H9 (cell line): ENCODE measurements around the gene ZNF768. TPM values are rescaled to one million over a fixed set of nuclear protein-coding genes. Genes with fewer than 3 reads are reported as not detected.

ENCODE experiments used
- DNase-seq: peaks from one replicate; pipeline ENCODE4 v3.0.0-alpha.2; 2017
- H2AFZ ChIP-seq: one replicate; pipeline ENCODE4 v1.6.1; 2013; ENCODE audit warnings: mild to moderate bottlenecking, low read length, control low read depth, moderate library complexity
- H2AK5ac ChIP-seq: 2 replicates; pipeline ENCODE4 v1.6.1; 2013; ENCODE audit warnings: low read length, control low read depth, mixed read lengths; ENCODE audit not compliant: insufficient read length
- H2BK120ac ChIP-seq: one replicate; pipeline ENCODE4 v1.6.1; 2013; ENCODE audit warnings: low read depth, mild to moderate bottlenecking, low read length, control low read depth, inconsistent platforms; ENCODE audit not compliant: poor library complexity, severe bottlenecking
- H2BK12ac ChIP-seq: 2 replicates; pipeline ENCODE4 v1.6.1; 2013; ENCODE audit warnings: low read length, control low read depth, mixed read lengths, low read depth; ENCODE audit not compliant: insufficient read length
- H2BK15ac ChIP-seq: 2 replicates; pipeline ENCODE4 v1.6.1; 2013; ENCODE audit warnings: low read depth, low read length, control low read depth
- H2BK20ac ChIP-seq: one replicate; pipeline ENCODE4 v1.6.1; 2013; ENCODE audit warnings: low read depth, mild to moderate bottlenecking, low read length, control low read depth, inconsistent platforms; ENCODE audit not compliant: poor library complexity, severe bottlenecking
- H2BK5ac ChIP-seq: 2 replicates; pipeline ENCODE4 v1.6.1; 2013; ENCODE audit warnings: low read length, control low read depth, mixed read lengths; ENCODE audit not compliant: insufficient read length
- H3K14ac ChIP-seq: 2 replicates; pipeline ENCODE4 v1.6.1; 2013; ENCODE audit warnings: low read length, control low read depth; ENCODE audit not compliant: insufficient read depth
- H3K18ac ChIP-seq: 2 replicates; pipeline ENCODE4 v1.6.1; 2013; ENCODE audit warnings: low read depth, mild to moderate bottlenecking, mixed read lengths, low read length, control low read depth; ENCODE audit not compliant: insufficient read length
- H3K23ac ChIP-seq: 2 replicates; pipeline ENCODE4 v1.6.1; 2013; ENCODE audit warnings: low read length, control low read depth, mixed read lengths, low read depth; ENCODE audit not compliant: insufficient read length
- H3K23me2 ChIP-seq: 2 replicates; pipeline ENCODE4 v1.6.1; 2013; ENCODE audit warnings: low read depth, mild to moderate bottlenecking, mixed read lengths, low read length, control low read depth; ENCODE audit not compliant: insufficient read length, poor library complexity, severe bottlenecking
- H3K27ac ChIP-seq: 2 replicates; pipeline ENCODE4 v1.5.1; 2013; ENCODE audit warnings: low read length, control low read depth, mixed read lengths, low read depth; ENCODE audit not compliant: insufficient read length
- H3K27me3 ChIP-seq: 2 replicates; pipeline ENCODE4 v1.6.1; 2013; ENCODE audit warnings: low read length, control low read depth, inconsistent platforms; ENCODE audit not compliant: insufficient read depth
- H3K4ac ChIP-seq: 2 replicates; pipeline ENCODE4 v1.6.1; 2013; ENCODE audit warnings: low read depth, mild to moderate bottlenecking, control low read depth, inconsistent platforms, low read length, moderate library complexity
- H3K4me1 ChIP-seq: 2 replicates; pipeline ENCODE4 v1.6.1; 2013; ENCODE audit warnings: low read length, control low read depth, inconsistent platforms; ENCODE audit not compliant: insufficient read depth
- H3K4me2 ChIP-seq: 2 replicates; pipeline ENCODE4 v1.6.1; 2013; ENCODE audit warnings: low read length, control low read depth, mixed read lengths; ENCODE audit not compliant: insufficient read length, insufficient read depth
- H3K56ac ChIP-seq: 2 replicates; pipeline ENCODE4 v1.6.1; 2013; ENCODE audit warnings: low read depth, mild to moderate bottlenecking, mixed read lengths, low read length, control low read depth; ENCODE audit not compliant: insufficient read length
- H3K79me1 ChIP-seq: 2 replicates; pipeline ENCODE4 v1.6.1; 2013; ENCODE audit warnings: low read depth, mild to moderate bottlenecking, moderate library complexity, low read length, control low read depth, inconsistent platforms; ENCODE audit not compliant: insufficient read depth, poor library complexity, severe bottlenecking
- H3K79me2 ChIP-seq: 2 replicates; pipeline ENCODE4 v1.6.1; 2013; ENCODE audit warnings: low read length, control low read depth, inconsistent platforms; ENCODE audit not compliant: insufficient read depth
- H3K9ac ChIP-seq: 2 replicates; pipeline ENCODE4 v1.6.1; 2013; ENCODE audit warnings: low read length, control low read depth, mixed read lengths; ENCODE audit not compliant: insufficient read length; ENCODE audit errors: extremely low read depth
- H3K9me3 ChIP-seq: one replicate; pipeline ENCODE4 v1.6.1; 2013; ENCODE audit warnings: low read depth, low read length, inconsistent platforms; ENCODE audit not compliant: control insufficient read depth
- H3T11ph ChIP-seq: one replicate; pipeline ENCODE4 v1.6.1; 2013; ENCODE audit warnings: mild to moderate bottlenecking, low read length, control low read depth, inconsistent platforms
- H4K20me1 ChIP-seq: one replicate; pipeline ENCODE4 v1.6.1; 2013; ENCODE audit not compliant: control insufficient read depth, insufficient read length, insufficient read depth
- H4K5ac ChIP-seq: 2 replicates; pipeline ENCODE4 v1.6.1; 2013; ENCODE audit warnings: low read depth, mild to moderate bottlenecking, mixed read lengths, low read length, control low read depth; ENCODE audit not compliant: insufficient read length
- H4K8ac ChIP-seq: replicated peaks from 2 replicates; pipeline ENCODE4 v1.6.1; 2013; ENCODE audit warnings: low read length, control low read depth, mixed read lengths, low read depth; ENCODE audit not compliant: insufficient read length
- H4K91ac ChIP-seq: 2 replicates; pipeline ENCODE4 v1.6.1; 2013; ENCODE audit warnings: low read depth, mild to moderate bottlenecking, moderate library complexity, mixed read lengths, low read length, control low read depth; ENCODE audit not compliant: insufficient read length
- H3K27ac Mint-ChIP-seq, 3 experiments: 2 replicates in 2 of 3; 3 replicates in 1 of 3; pipeline ENCODE4 v1.8.0; 2020 to 2021; ENCODE audit warnings: mixed read lengths in 3 of 3, mild to moderate bottlenecking in 1 of 3, moderate library complexity in 1 of 3
- H3K27me3 Mint-ChIP-seq: 2 replicates; pipeline ENCODE4 v1.8.0; 2021; ENCODE audit warnings: low read depth, mild to moderate bottlenecking, moderate library complexity, mixed read lengths
- H3K36me3 Mint-ChIP-seq, 3 experiments: 2 replicates in 2 of 3; 3 replicates in 1 of 3; pipeline ENCODE4 v1.8.0; 2020 to 2021; ENCODE audit warnings: low read depth in 3 of 3, mixed read lengths in 3 of 3; ENCODE audit not compliant: insufficient read depth in 1 of 3
- H3K4me1 Mint-ChIP-seq, 2 experiments: 2 replicates each; pipeline ENCODE4 v1.8.0; 2020; ENCODE audit warnings: mixed read lengths in 2 of 2
- H3K4me3 Mint-ChIP-seq, 2 experiments: 2 replicates in 1 of 2; 3 replicates in 1 of 2; pipeline ENCODE4 v1.8.0; 2020 to 2021; ENCODE audit warnings: mild to moderate bottlenecking in 2 of 2, mixed read lengths in 2 of 2, moderate library complexity in 1 of 2
- H3K9me3 Mint-ChIP-seq, 2 experiments: 2 replicates in 1 of 2; 3 replicates in 1 of 2; pipeline ENCODE4 v1.8.0; 2020; ENCODE audit warnings: mild to moderate bottlenecking in 2 of 2, mixed read lengths in 2 of 2, moderate library complexity in 1 of 2
- CTCF ChIP-seq: fragments of 200-600 bp; sonication (generic); conservative IDR thresholded peaks from 3 replicates; pipeline ENCODE4 v1.8.0; 2021; ENCODE audit warnings: antibody characterized with exemption, mild to moderate bottlenecking
- WGBS: extraction: QIAGEN DNeasy Blood & Tissue Kit; methylation state at CpG from one replicate; pipeline ENCODE4 v1.1.7; 2013; ENCODE audit warnings: missing lambda C conversion rate, low lambda C conversion rate, mixed read lengths; ENCODE audit not compliant: insufficient read length; ENCODE audit errors: extremely low coverage; 5-methylcytosine and 5-hydroxymethylcytosine counted together
- total RNA-seq: library from RNA; stranded (reverse); gene quantifications from 2 replicates; pipeline ENCODE4 v1.2.1, GENCODE V29; 2021

Gene ZNF768
- total RNA-seq, 1 experiment from 2014 or later: 40.0 TPM

- Mint-ChIP-seq H3K27me3 (peaks cover 12% of the 10 kb centered on the region), H3K4me3 (no peak overlapping the region; a peak in 1 of 5 replicates), H3K9me3 (no peaks in the 10 kb centered on the region), H3K27ac (no peak overlapping the region), H3K4me1 (no peaks in the 10 kb centered on the region), H3K36me3 (no peaks in the 10 kb centered on the region)
- Histone ChIP-seq H4K5ac (no peak overlapping the region), H3K4ac (no peak overlapping the region), H3T11ph (no peak overlapping the region), H2BK120ac (no peak overlapping the region), H3K9me3 (no peaks in the 10 kb centered on the region), H3K23ac (no peak overlapping the region), H4K8ac (no peak overlapping the region), H4K91ac (no peak overlapping the region), H2BK5ac (no peak overlapping the region), H3K4me1 (no peaks in the 10 kb centered on the region), H2BK20ac (no peak overlapping the region), H3K79me1 (no peaks in the 10 kb centered on the region), H2BK12ac (no peak overlapping the region), H2AFZ (no peak overlapping the region), H3K14ac (no peak overlapping the region), H3K4me2 (no peak overlapping the region), H3K18ac (no peak overlapping the region), H3K56ac (no peak overlapping the region), H3K9ac (no peak overlapping the region), H3K23me2 (no peaks in the 10 kb centered on the region), H3K27me3 (no peaks in the 10 kb centered on the region), H3K27ac (no peak overlapping the region), H2AK5ac (no peak overlapping the region), H2BK15ac (no peak overlapping the region), H3K79me2 (no peaks in the 10 kb centered on the region), H4K20me1 (no peaks in the 10 kb centered on the region)
- DNase-seq: no peak
- TF ChIP-seq CTCF: no peak
- WGBS: no CpG with 5 or more reads among the region's 3 CpGs
Observed at GRCh38 chr16:30511509-30511908, 14.9 kb downstream of the ZNF768 start.
